Measurements from ENCODE around the gene KRTAP10-2. TPM values are rescaled to one million over a fixed set of nuclear protein-coding genes. Genes with fewer than 3 reads are reported as not detected.

Gene KRTAP10-2
- total RNA-seq, 2 donors from 2014 or later: not detected

GRCh38 chr21:44544566-44544965, 6.7 kb downstream of the KRTAP10-2 start:
- Mint-ChIP-seq H3K27me3 (no peaks in the 10 kb centered on the region), H3K4me3 (no peak overlapping the region), H3K27ac (no peak overlapping the region), H3K9me3 (peaks cover 13% of the 10 kb centered on the region), H3K36me3 (ENCODE audit: low read depth) (no peaks in the 10 kb centered on the region), H3K4me1 (peaks cover 12% of the 10 kb centered on the region)
- ATAC-seq (replicated peaks): no peak

- H3K4me3 Mint-ChIP-seq: no peak overlapping the region
- H3K9me3 Mint-ChIP-seq: peaks cover 12% of the 10 kb centered on the region
- H3K27ac Mint-ChIP-seq: no peak overlapping the region
- no peaks in the 10 kb centered on the region for H3K27me3 Mint-ChIP-seq
- H3K4me1 Mint-ChIP-seq: peaks cover 10% of the 10 kb centered on the region
- ATAC-seq (replicated peaks): no peak
- H3K36me3 Mint-ChIP-seq (ENCODE audit: low read depth): no peaks in the 10 kb centered on the region
Observed at GRCh38 chr21:44542716-44543115, 8.6 kb downstream of the KRTAP10-2 start.

GRCh38 chr21:44540741-44541288, 10.5 kb downstream of the KRTAP10-2 start:
- Mint-ChIP-seq H3K9me3 (no peaks in the 10 kb centered on the region), H3K27ac (no peak overlapping the region), H3K36me3 (ENCODE audit: low read depth) (no peaks in the 10 kb centered on the region), H3K27me3 (no peaks in the 10 kb centered on the region), H3K4me3 (no peak overlapping the region), H3K4me1 (no peaks in the 10 kb centered on the region)
- no peak for ATAC-seq (replicated peaks)

GRCh38 chr21:44539991-44540666, 11.2 kb downstream of the KRTAP10-2 start, which contains the start of gene KRTAP10-1:
TSS of gene KRTAP10-1 (minus strand) at chr21:44540195. CDS start at chr21:44540150, 45 bp downstream.
- Mint-ChIP-seq H3K4me1 (no peaks in the 10 kb centered on the region), H3K27me3 (no peaks in the 10 kb centered on the region), H3K27ac (no peak within 1 kb of the TSS), H3K4me3 (no peak within 1 kb of the TSS), H3K36me3 (ENCODE audit: low read depth) (no peaks in the 10 kb centered on the region), H3K9me3 (no peaks in the 10 kb centered on the region)
- no peak for ATAC-seq (replicated peaks)

GRCh38 chr21:44539046-44539445, 12.3 kb downstream of the KRTAP10-2 start:
- no peaks in the 10 kb centered on the region for H3K27me3 Mint-ChIP-seq
- H3K4me1 Mint-ChIP-seq: no peaks in the 10 kb centered on the region
- no peak overlapping the region for H3K4me3 Mint-ChIP-seq
- no peaks in the 10 kb centered on the region for H3K9me3 Mint-ChIP-seq
- H3K27ac Mint-ChIP-seq: no peak overlapping the region
- no peaks in the 10 kb centered on the region for H3K36me3 Mint-ChIP-seq (ENCODE audit: low read depth)
- no peak for ATAC-seq (replicated peaks)

GRCh38 chr21:44537930-44538911, 13.1 kb downstream of the KRTAP10-2 start:
- Mint-ChIP-seq H3K27me3 (no peaks in the 10 kb centered on the region), H3K4me1 (no peaks in the 10 kb centered on the region), H3K9me3 (no peaks in the 10 kb centered on the region), H3K4me3 (no peak overlapping the region), H3K36me3 (ENCODE audit: low read depth) (no peaks in the 10 kb centered on the region), H3K27ac (no peak overlapping the region)
- no peak for ATAC-seq (replicated peaks)

- no peak for ATAC-seq (replicated peaks)
- Mint-ChIP-seq H3K36me3 (ENCODE audit: low read depth) (no peaks in the 10 kb centered on the region), H3K4me3 (no peak overlapping the region), H3K9me3 (no peaks in the 10 kb centered on the region), H3K27me3 (peaks cover 3% of the 10 kb centered on the region), H3K4me1 (no peaks in the 10 kb centered on the region), H3K27ac (no peak overlapping the region)
Observed at GRCh38 chr21:44535963-44536362, 15.3 kb downstream of the KRTAP10-2 start.

- ATAC-seq (replicated peaks): peak; percentile 95
- no peak overlapping the region for H3K4me3 Mint-ChIP-seq
- no peaks in the 10 kb centered on the region for H3K4me1 Mint-ChIP-seq
- H3K36me3 Mint-ChIP-seq (ENCODE audit: low read depth): no peaks in the 10 kb centered on the region
- no peak overlapping the region for H3K27ac Mint-ChIP-seq
- H3K27me3 Mint-ChIP-seq: peaks cover 8% of the 10 kb centered on the region
- no peaks in the 10 kb centered on the region for H3K9me3 Mint-ChIP-seq
Observed at GRCh38 chr21:44534688-44535087, 16.6 kb downstream of the KRTAP10-2 start.

GRCh38 chr21:44533891-44534627, 17.2 kb downstream of the KRTAP10-2 start:
- Mint-ChIP-seq H3K27me3 (peaks cover 8% of the 10 kb centered on the region), H3K4me3 (no peak overlapping the region), H3K9me3 (no peaks in the 10 kb centered on the region), H3K4me1 (no peaks in the 10 kb centered on the region), H3K27ac (no peak overlapping the region), H3K36me3 (ENCODE audit: low read depth) (no peaks in the 10 kb centered on the region)
- ATAC-seq (replicated peaks): peak; percentile 25

- H3K4me3 Mint-ChIP-seq: no peak overlapping the region
- no peaks in the 10 kb centered on the region for H3K4me1 Mint-ChIP-seq
- peaks cover 8% of the 10 kb centered on the region for H3K27me3 Mint-ChIP-seq
- ATAC-seq (replicated peaks): no peak
- H3K9me3 Mint-ChIP-seq: no peaks in the 10 kb centered on the region
- no peak overlapping the region for H3K27ac Mint-ChIP-seq
- no peaks in the 10 kb centered on the region for H3K36me3 Mint-ChIP-seq (ENCODE audit: low read depth)
Observed at GRCh38 chr21:44533121-44533890, 18.0 kb downstream of the KRTAP10-2 start.

- ATAC-seq (replicated peaks): no peak
- H3K9me3 Mint-ChIP-seq: no peaks in the 10 kb centered on the region
- H3K27ac Mint-ChIP-seq: no peak overlapping the region
- H3K27me3 Mint-ChIP-seq: peaks cover 8% of the 10 kb centered on the region
- no peak overlapping the region for H3K4me3 Mint-ChIP-seq
- no peaks in the 10 kb centered on the region for H3K4me1 Mint-ChIP-seq
- no peaks in the 10 kb centered on the region for H3K36me3 Mint-ChIP-seq (ENCODE audit: low read depth)
Observed at GRCh38 chr21:44532712-44533111, 18.6 kb downstream of the KRTAP10-2 start.

- no peaks in the 10 kb centered on the region for H3K9me3 Mint-ChIP-seq
- H3K4me1 Mint-ChIP-seq: no peaks in the 10 kb centered on the region
- no peaks in the 10 kb centered on the region for H3K36me3 Mint-ChIP-seq (ENCODE audit: low read depth)
- H3K27ac Mint-ChIP-seq: no peak overlapping the region
- no peak for ATAC-seq (replicated peaks)
- H3K27me3 Mint-ChIP-seq: peaks cover 8% of the 10 kb centered on the region
- no peak overlapping the region for H3K4me3 Mint-ChIP-seq
Observed at GRCh38 chr21:44531606-44532564, 19.4 kb downstream of the KRTAP10-2 start.

Data from activated T-helper 17 cell treated with anti-CD3 and anti-CD28 coated beads, Interleukin-2, amount 50 U/mL, for 72 hours (primary cell).